NAMALWA (cell line): Measurements from ENCODE around the gene DNA2.
"Not testable (repeated sequence)": the region's sequence is repeated elsewhere in the genome, so short reads cannot be mapped to it uniquely, and the experiment has no call there.

ENCODE experiments used
- DNase-seq: peaks from one replicate; pipeline ENCODE4 v3.0.0-alpha.2; 2015; ENCODE audit warnings: low spot score

DNA2 gene

DNA sequence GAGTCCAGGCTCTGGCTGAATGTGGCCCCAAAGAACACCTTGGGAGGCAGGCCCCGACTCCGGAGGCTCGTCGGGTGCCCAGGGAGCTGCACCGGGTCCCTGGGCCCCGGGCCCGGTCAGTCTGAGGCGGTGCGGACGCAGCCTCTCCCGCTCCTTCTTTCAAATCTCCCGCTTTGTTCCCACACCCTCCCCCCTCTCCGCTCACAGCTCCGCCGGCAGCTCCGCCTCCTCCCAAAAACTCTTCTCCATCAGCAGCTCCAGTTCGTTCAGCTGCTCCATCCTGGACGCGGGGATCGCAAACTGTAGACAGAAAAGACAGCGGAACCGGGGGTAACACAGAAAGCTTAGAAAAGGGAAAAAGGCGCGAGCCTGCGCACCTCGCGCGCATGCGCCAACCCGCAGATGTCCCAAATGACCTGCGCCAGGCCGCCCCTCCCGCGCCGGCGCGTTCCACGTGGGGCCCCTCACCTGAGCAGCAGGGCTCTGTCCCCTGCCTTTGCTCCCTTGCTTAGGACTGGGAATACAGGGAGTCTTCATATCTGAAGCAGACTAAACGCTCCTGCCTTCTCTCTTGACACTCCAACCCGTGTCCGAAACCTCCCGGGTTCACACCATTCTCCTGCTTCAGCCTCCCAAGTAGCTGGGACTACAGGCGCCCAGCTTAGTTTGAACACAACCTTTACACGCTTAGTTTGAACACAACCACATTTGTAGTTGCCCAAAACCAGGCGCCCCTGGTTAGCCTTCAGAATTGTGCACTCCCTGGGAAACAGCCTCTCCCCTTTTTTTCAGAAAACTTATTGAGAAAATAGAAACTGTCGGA, at the start of gene DNA2:
DNA2 (minus strand) TSS at position 388 of the 823 bp plus-strand sequence; CDS start at position 279, 109 bp downstream.
- DNase-seq, result peak; percentile 88

- not testable (repeated sequence) for DNase-seq
These were observed 46.8 kb upstream of the DNA2 start for GRCh38 chr10:68518609-68519008.

- DNase-seq, result no peak
These were observed 45.4 kb upstream of the DNA2 start for GRCh38 chr10:68517188-68517587.

DNA sequence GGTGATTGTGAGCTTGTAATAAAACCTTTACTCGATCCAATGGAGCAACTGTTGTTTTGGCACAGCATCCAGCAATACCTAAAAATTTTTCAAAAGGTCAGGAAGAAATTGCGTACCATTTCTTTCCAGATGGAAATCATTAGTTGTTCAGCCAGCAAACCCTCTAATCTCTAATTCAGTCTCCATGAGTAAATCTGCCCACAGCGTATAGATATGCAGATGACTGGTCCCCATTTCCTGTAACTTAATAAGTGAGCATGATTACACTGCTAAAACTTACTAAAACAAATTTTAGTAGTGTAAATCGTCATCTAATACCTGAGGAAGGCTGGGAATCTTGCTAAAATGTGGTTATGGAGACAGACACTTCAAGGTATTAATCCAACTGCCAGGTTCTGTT, 45.0 kb upstream of the DNA2 start:
- DNase-seq, result no peak

GRCh38 chr10:68516216-68516615, 44.4 kb upstream of the DNA2 start:
- not testable (repeated sequence) for DNase-seq

DNA sequence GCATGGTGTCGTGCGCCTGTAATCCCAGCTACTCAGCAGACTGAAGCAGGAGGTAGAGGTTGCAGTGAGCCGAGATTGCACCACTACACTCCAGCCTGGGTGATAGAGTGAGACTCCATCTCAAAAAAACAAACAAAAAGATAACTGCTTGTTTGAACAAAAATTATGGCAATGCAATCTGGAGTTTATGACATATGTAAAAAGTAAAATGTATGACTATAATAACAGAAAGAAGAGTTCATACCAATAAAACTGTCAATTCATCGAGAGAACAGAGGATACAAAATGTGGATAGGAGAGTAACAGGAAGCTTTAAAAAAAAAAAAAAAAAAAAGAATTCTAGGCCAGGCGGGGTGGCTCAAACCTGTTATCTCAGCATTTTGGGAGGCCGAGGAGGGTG, 36.3 kb upstream of the DNA2 start:
- no peak for DNase-seq

- DNase-seq, result no peak
These were observed 34.6 kb upstream of the DNA2 start for GRCh38 chr10:68506411-68506810.

- DNase-seq, result no peak
These were observed 31.1 kb upstream of the DNA2 start for GRCh38 chr10:68502846-68503245.

DNA sequence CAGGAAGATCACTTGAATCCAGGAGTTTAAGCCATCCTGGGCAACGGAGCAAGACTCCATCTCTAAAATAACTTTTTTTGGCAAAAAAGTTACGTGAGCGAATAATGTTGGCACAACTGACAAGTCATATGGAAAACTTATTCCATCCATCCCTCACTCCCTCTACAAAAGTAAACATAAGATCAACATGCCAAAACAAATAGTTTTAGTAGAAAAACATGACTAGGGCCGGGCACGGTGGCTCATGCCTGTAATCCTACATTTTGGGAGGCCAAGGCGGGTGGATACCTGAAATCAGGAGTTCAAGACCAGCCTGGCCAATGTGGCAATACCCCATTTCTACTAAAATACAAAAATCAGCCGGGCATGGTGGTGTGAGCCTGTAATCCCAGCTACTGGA, 29.9 kb upstream of the DNA2 start:
- DNase-seq, result no peak

DNA sequence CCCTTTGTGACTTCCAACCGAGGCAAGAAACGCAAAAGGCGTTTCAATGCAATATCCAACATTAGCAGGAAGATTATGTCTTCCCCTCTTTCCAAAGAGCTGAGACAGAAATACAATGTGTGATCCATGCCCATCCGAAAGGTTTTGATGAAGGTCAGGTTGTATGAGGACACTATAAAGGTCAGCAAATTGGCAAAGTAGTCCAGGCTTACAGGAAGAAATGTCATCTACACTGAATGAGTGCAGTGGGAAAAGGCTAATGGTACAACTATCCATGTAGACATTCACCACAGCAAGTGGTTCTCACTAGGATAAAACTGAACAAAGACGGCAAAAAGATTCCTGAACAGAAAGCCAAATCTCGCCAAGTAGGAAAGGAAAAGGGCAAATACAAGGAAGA, 27.8 kb upstream of the DNA2 start:
- no peak for DNase-seq

DNA sequence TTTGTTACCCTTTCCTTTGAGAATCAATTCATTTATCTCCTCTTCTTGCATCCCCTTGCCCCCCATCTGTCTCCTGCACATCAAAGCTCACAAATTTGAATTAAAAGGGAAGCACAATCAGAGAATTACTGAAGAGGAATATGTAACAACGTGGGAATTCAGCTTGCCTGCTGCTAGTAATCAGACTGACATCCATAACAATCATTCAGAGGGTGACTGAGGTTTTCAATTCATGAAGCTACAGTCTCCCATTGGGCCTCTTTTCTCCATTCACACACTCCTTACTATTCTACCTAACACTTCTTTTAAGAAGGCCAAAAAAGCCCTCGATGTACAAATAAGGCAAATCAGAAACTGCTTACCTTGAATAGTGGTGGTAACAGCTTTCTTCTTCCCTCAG, 24.3 kb upstream of the DNA2 start:
- no peak for DNase-seq

- no peak for DNase-seq
These were observed 20.3 kb upstream of the DNA2 start for GRCh38 chr10:68492118-68492517.

DNA sequence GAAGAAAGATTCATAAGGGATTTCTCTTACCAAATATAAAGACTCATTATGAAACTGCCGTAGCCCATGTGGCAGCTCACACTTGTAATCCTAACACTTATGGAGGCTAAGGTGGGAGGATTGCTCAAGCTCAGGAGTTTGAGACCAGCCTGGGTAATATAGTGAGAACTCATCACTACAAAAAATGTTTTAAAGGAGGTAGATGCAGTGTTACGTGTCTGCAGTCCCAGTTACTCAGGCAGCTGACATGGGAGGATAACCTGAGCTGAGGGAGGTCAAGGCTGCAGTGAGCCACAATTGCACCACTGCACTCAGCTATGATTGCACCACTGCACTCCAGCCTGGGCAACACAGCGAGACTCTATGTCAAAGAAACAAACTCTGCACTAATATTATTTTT, 18.1 kb upstream of the DNA2 start:
- no peak for DNase-seq

GRCh38 chr10:68474021-68474420, 2.2 kb upstream of the DNA2 start:
- no peak for DNase-seq

- DNase-seq, result peak; percentile 25
These were observed 649 bp downstream of the DNA2 start for GRCh38 chr10:68471063-68471585.

- DNase-seq, result no peak
These were observed 1.5 kb downstream of the DNA2 start for GRCh38 chr10:68470300-68470699.

DNA sequence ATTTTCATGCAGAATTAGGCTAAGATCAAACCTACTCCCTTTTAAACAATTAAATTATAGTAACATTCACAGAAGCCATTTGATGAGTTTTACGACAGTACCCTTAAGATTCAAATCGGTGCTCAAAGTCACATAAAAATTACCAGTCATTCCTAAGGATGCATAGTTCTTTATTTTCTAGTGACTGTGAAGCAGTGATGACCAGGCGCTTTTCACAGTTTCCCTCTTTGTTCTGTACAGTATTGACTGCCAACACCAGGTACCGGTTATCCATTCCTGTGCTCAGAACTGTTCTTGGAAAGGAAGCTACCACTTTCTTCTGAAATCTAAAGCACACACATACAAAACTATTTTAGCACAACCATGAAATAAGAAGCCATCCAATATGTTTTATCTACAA, 1.9 kb downstream of the DNA2 start:
- no peak for DNase-seq

- not testable (repeated sequence) for DNase-seq
These were observed 7.0 kb downstream of the DNA2 start for GRCh38 chr10:68464729-68465128.

GRCh38 chr10:68463365-68464093, 8.2 kb downstream of the DNA2 start:
- DNase-seq, result no peak

GRCh38 chr10:68462536-68462935, 9.2 kb downstream of the DNA2 start:
- DNase-seq, result no peak

GRCh38 chr10:68461032-68461431, 10.7 kb downstream of the DNA2 start:
- DNase-seq, result no peak

- not testable (repeated sequence) for DNase-seq
These were observed 22.1 kb downstream of the DNA2 start for GRCh38 chr10:68449698-68450097.

DNA sequence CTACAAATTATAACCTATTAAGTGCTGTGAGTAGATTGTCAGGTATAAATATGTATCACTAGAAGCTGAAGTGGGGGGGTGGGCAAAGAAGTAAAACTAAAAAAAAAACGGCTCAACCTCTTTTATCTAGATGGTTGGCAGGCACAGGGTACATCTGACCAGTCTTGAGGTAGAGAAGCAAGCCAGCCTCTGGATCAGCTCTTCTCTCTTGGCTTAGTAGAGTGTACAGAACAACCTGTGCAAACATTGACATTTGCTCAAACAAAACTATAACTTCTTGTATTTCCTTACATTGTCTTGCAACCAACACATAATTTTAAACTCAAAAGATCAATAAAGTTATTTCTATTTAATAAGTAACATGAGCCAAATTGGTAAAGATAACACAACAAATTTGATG, 25.6 kb downstream of the DNA2 start:
- DNase-seq, result no peak
